Left ventricle myocardium superior (tissue), 1 donor: Measurements from ENCODE around the gene GPR180. TPM values are rescaled to one million over a fixed set of nuclear protein-coding genes. Genes with fewer than 3 reads are reported as not detected.
"Not testable (repeated sequence)": the region's sequence is repeated elsewhere in the genome, so short reads cannot be mapped to it uniquely, and the experiment has no call there.

Experiments
- ATAC-seq: fragments of 200-7000 bp; cut with Tn5 transposase; one replicate; pipeline ENCODE4 v1.9.1; 2020; ENCODE audit warnings: mild to moderate bottlenecking, moderate library complexity
- DNase-seq: peaks from one replicate; pipeline ENCODE4 v3.0.0-alpha.2; 2020
- intact Hi-C: fragments of 100-400 bp; cut with micrococcal nuclease; formaldehyde crosslinking; loops from one replicate; pipeline ENCODE4 v1.11.0; 2022
- total RNA-seq: library from RNA; stranded (reverse); fragmentation: NEBNext Ultra II Directional; extraction: Animal tissue kit (Norgen Biotek cat#: 25700); gene quantifications from one replicate; pipeline ENCODE4 v1.2.1, GENCODE V29; 2021
- donor health status: DM: no; HTN: yes; CAD: no; lungs with severe emphysema.

The GPR180 gene
- total RNA-seq, 1 donor from 2014 or later: 5.8 TPM

DNA sequence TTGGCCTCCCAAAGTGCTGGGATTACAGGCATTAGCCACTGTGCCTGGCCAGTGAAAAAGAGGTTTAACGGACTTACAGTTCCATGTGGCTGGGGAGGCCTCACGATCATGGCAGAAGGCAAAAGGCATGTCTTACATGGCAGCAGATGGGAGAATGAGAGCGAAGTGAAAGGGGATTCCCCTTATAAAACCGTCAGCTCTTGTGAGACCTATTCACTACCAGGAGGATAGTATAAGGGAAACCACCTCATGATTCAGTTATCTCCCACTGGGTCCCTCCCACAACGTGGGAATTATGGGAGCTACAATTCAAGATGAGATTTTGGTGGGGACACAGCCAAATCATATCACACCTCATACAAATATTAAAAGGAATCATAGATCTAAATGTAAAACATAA is 34.4 kb downstream of the GPR180 start:
- ATAC-seq, DNase-seq: not testable (repeated sequence)

DNA sequence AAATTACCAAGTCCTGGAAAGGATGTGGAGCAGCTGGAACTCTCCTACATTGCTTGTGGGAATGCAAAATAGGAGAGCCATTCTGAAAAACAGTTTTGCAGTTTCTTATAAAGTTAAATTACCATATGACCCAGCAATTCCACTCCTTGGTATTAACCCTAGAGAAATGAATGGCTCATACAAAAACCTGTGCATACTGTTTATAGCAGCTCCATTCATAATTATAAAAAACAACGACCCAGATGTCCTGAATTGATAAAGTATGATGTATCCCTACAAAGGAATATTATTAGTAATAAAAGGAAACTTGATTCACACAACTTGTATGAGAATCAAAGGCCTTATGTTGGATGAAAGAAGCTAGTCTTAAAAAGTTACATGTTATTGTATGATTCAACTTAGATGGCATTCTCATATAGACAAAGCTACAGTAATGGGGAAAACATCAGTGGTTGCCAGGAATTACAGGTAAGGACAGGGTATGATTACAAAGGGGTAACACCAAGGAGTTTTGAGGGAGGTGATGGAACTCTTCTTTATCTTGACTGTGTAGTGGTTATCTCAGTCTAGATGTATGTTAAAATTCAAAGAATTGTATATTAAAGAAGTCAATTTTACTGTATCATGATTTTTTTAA is 35.4 kb downstream of the GPR180 start:
- intact Hi-C loops: no loop called here
- no peak for ATAC-seq

More for the DNA sequence above, 34.4 kb downstream of the GPR180 start:
- intact Hi-C loops: not testable (repeated sequence)

DNA sequence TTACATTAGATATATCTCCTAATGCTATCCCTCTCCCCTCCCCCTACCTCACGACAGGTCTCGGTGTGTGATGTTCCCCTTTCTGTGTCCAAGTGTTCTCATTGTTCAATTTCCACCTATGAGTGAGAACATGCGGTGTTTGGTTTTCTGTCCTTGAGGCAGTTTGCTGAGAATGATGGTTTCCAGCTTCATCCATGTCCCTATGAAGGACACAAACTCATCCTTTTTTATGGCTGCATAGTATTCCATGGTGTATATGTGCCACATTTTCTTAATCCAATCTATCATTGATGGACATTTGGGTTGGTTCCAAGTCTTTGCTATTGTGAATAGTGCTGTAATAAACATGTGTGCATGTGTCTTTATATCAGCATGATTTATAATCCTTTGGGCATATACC is 36.0 kb downstream of the GPR180 start:
- DNase-seq, ATAC-seq, intact Hi-C loops: not testable (repeated sequence)

More for the DNA sequence above, 35.4 kb downstream of the GPR180 start:
- no peak for DNase-seq

DNA sequence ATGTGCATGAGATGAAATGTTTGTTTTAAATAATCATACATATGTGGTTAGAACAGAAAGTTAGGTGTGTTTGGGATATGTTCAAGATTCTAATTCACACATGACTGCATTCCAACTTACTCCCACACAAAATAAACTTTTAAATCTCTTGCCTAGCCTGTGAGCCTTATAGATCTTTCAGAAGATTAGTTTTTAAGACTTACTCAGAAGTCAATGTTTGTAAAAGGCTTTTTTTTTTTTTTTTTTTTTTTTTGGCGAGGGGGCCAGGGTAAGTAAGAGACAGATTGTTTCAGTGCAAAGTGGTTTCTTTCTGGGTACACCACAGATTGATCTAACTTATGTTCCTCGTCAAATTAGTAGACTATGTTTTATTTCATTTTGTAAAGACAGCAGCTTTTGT is 39.1 kb downstream of the GPR180 start:
- DNase-seq (no peak), ATAC-seq (no peak)
- intact Hi-C loops: no loop called here

DNA sequence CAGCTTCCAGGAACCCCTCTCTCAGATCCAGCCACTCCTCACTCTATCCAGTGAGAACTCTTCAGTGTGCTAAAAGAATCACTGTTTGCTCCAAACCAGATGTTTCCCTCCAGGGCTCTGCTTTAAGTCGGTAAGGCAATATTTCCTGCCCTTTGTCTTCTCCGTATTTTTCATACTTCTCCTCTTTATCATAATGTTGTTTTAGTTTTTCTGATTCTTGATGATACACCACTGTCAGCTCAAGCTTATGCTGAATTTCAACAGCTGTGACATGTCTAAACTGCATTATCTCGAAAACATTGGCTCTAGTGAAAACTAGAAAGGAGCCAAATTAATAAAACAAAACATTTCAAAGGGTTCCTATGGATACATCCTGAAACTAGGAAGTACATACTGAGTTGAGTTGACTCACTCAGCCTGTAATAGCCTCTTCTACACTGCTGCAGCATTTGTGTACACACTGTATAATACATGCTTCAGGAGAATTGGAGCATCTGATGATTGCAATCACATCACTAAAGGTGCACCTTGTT is 39.8 kb downstream of the GPR180 start:
- ATAC-seq (peak; percentile 58), DNase-seq (no peak)
- intact Hi-C loops: no loop called here

DNA sequence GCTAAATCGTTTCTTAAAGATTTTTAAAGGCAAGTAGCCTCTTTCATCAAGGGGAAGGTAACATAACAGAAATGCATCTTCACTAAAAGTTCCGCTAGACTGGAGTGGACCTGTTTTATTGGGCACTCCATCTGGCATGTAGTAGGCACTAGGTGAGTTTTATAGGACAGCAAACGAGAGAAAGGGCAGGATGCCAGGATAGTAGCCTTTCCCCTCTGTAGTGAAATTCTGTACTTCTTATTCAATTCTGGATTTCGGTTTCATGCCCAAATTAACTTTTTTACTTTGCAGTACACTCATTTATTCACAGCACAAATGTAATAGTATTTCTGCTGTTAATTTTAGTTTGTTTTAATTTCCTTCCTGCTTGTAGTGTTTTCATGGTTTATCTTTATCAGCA is 45.2 kb downstream of the GPR180 start:
- intact Hi-C loops: no loop called here

DNA sequence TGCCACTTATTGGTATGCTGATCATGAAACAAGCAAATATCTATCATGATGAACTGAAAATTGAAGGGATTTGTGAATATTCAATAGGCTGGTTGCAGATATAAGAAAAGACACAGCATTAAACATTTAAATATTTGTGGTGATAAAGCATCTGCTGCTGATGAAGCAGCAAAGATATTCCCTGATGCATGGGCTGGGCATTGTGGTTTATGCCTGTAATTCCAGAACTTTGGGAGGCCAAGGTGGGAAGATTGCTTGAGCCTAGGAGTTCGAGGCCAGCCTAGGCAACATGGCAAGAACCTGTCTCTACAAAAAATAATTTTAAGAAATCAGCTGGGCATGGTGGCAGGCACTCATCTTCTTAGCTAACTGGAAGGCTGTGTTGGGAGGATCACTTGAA is 54.5 kb downstream of the GPR180 start:
- intact Hi-C loops: no loop called here
- DNase-seq (no peak), ATAC-seq (no peak)

More for the DNA sequence above, 45.2 kb downstream of the GPR180 start:
- no peak for DNase-seq
- no peak for ATAC-seq

DNA sequence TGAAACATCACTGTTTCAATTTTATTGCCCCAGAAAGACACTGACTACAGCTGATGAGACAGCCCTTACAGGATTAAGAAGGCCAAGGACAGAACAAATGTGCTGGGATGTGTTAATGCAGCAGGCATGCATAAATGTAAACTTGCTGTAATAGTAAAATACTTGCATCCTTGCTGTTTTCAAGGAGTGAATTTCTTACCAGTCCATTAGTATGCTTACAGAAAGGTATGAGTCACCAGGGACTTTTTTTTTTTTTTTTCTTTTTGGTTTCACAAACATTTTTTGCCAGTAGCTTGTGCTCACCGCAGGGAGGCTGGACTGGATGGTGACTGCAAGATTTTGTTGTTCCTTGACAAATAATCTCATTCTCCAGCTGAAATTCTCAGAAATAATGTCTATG is 55.1 kb downstream of the GPR180 start:
- DNase-seq (no peak), ATAC-seq (no peak)
- intact Hi-C loops: no loop called here

DNA sequence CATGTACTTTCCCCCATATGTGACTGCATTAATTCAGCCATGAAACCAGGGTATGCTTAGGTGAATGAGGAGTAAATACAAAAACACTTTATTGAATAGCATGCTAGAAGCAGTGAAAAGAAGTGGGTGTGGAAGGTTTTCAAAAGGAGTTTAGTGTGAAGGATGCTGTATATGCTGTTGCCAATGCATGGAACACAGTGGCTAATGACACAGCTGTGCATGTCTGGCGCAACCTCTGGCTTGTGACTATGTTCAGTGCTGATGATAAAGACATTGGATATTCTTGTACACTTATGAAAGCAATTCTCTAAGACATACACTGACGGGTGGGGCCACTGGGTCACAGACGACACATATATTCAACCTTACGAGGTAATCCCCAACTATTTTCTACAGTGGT is 55.5 kb downstream of the GPR180 start:
- no peak for DNase-seq
- no peak for ATAC-seq
- intact Hi-C loops: no loop called here

DNA sequence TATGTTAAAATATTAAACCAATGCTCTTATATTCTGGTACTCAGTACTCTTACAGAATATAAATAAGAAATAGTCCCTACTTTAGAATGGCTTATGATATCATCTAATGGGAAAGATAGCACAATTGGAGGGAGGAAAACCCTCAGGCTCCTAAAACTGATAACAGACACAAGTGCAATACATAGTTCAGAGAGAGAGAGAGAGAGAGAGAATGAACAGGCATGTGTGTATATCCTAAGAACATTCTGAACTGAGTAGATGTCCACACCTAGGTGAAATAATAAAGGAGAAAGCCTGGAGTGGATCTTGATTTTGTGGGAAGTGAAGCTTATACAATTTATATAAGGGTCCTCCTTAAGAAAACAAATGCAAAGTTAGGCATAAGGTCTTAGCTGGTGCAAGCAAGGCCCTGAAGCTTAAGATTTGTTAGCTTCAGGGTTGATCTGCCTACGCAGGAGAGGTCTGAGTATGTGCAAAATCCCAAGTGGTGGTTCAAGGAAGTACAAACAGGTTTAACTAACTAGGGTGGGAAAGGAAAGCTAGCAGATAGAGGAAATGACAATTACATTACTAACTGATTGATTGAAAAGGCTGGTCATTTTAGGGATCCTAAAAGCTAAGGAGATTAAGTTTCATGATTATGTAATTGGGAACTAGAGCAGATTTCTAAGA is 57.4 kb downstream of the GPR180 start:
- intact Hi-C loops: no loop called here
- ATAC-seq (no peak), DNase-seq (no peak)

DNA sequence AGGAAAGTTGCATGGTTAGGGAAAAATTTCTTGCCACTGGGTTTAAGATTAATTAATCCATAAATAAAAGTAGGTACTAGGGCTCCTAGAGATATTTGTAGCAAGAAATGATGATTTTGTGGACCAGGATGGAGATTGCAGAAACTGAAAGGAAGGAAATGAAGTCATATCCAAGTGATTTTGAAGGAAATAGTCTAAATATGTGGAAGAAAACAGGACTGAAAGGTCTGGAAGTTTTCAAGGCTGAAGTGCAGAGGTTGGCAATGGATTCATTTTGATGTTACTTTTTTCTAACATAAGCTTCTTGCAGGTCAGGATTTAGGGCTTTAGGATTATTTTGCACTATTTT is 57.9 kb downstream of the GPR180 start:
- intact Hi-C loops: no loop called here
- no peak for ATAC-seq

DNA sequence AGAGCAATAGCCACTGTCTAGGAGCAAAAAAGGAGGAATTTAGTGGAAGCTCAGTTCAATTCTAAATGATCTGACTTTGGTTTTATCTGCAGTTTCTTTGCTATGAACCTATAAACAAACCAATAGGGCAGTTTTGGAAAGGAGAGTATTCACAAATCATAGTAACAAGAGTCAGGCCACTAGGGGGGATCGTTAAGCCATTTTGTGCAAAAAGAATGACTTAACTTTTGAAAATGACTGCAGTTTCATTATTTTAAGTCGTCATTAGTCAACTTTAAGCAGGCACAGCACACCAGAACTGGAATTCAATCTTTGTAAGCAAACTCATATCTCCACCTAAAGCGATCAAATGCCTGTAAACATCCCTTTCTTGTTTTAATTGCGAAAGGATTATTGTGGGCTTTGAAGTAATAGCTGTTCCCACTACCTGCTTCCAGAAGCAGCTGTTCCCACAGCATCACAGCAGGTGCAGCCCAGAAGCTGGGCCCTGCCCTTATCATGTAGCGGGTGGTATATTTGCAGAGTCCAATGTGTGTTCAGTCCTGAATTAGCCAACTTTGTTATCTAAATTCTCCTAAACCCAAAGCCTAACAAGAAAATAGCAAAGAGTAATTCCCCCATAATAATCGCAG is 59.2 kb downstream of the GPR180 start:
- intact Hi-C loops: no loop called here

More for the DNA sequence above, 57.9 kb downstream of the GPR180 start:
- DNase-seq: no peak

DNA sequence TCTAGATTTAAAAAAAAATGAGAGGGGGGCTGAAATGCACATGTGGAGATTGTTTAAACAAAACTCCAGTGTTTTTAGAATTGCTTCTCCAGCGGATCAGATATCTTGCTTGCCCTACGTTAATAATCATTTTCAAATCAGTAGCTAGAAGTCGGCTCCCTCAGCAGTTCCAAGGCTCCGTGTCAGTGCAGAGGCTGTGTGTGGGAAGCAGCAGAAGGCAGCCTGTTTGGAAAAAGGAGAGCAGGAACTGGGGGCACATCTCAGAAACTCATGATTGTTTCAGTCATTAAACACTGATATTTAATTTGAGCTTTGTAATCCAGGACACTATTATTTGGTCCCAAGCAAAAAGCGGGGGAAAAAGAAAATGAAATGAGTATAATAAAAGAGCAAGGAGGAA is 59.7 kb downstream of the GPR180 start:
- intact Hi-C loops: no loop called here
- ATAC-seq (no peak), DNase-seq (no peak)

More for the DNA sequence above, 59.2 kb downstream of the GPR180 start:
- no peak for ATAC-seq
- DNase-seq: no peak

DNA sequence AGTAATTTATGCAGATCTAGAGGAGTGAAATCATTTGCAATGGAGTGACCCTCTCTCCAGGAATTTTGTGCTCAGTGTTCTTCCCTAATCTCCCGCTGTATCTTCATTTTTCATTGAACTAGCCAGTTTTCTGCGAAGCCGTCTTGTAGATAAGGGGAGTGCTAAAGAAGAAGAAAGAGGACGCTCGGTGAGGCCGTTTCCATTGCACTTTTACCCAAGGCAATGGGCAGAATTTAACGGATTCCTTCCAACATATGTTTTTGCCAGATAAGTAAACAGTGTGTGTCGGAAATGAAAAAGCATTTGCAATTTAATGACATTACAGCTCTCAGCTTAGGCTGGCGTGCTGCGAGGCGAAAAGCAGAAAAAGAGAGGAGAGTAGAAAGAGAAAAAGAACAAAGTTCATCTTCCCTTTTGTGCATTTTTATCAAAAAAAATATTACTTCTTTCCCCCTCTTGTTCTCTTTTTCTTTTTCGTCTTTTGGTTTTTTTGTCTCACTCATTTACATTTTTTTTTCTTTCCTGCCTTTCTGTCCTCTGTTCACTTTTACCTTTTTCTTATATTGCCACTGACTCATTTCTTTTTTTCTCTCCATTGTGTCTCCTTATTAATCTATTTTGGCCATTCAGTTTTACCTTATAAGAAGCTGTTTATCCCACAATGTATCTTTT is 60.8 kb downstream of the GPR180 start:
- intact Hi-C loops: no loop called here
- ATAC-seq (no peak), DNase-seq (no peak)

DNA sequence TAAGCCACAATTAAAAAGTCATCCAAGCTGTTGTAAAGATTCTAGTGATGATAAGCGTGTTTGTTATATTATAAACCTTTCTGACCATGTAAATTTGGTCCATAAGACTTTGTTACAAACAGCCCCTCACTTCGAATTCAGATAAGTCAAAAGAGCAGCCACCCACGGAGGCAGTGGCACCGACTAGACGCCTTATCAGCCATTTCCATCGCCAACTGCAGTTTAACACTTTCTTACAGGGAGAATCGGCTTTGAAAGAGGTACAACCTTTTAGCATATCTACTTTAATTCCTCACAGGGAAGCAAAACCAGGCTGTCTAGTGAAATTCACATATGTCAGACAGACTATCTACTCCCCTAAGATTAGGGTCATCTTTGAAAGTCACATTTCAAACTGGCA is 63.2 kb downstream of the GPR180 start:
- DNase-seq (no peak), ATAC-seq (no peak)
- intact Hi-C loops: no loop called here

DNA sequence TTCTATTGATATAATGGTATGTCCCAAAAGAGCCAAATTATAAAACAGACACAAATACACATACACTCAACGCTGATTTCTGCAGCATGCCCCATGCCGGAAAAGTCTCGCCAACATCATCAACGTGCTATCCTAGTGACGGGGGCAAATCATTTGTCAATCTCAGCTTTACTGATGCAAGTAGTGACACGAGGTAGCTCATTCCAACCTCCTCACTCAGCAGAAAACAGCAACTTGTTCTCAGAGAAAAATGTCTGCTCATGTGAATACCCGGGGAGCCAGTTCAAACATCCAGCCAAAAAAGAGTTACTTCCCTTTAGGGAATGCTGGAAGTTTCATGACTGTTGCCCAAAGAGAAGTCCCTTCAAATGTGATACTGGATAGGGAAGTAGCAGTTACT is 64.4 kb downstream of the GPR180 start:
- intact Hi-C loops: no loop called here
- no peak for DNase-seq

DNA sequence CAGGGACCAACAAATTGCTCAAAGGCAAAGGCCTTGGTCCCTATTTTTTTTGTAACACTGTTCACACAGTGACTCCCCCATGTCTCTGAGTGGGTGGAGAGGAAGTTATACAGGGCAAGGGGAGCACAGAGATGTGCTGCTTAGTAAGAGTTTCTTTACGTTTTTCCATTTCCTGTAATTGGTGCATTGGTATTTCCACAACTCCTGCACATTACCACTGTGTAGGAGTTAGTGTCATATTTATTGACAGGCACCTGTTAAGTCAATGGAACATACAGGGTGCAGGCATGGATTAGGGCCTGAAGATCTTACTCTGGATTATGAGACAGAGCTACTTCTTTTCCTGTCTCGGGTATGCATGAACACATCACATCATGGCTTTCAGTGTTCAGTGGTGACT is 65.5 kb downstream of the GPR180 start:
- no peak for ATAC-seq
- DNase-seq: no peak
- intact Hi-C loops: no loop called here

More for the DNA sequence above, 64.4 kb downstream of the GPR180 start:
- ATAC-seq: no peak

DNA sequence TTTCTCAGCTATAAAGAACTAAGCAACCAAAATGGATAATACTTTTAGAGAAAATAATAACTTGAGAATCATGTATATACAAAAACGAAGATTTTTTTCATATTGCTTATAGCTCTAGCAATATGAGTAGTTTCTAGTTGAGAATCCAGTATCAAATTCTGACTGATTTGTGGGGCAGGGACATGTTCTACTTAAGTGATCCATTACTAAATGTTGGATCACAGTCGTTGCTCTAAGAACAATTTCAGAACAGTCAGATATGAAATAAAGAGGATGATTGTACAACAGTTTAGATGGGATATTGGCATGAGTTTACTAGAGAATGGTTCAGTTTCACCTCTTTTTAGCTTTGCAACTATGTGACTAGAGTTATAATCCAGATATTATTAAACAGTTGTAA is 70.7 kb downstream of the GPR180 start:
- DNase-seq (no peak), ATAC-seq (no peak)
- intact Hi-C loops: no loop called here

DNA sequence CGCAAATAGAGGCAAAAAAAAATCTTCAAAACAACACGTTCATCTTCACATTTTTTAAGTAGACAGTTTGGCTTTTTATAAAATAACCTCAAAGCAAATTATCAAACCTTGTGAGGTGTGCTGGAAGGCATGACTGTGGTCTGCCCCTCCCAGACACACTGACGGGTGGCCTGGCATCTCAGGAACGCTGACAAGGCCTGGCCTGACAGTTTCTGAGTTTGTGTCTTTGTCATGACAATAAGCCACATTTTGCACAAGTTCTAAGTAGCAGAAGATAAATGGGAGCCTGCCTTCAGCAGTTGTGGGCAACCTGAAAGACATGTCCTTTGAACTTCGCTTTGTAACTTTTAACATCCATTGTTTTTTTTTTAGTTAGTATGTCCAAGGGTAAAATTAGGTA is 72.2 kb downstream of the GPR180 start:
- DNase-seq: no peak
- intact Hi-C loops: no loop called here
- ATAC-seq: no peak
